Measurements from ENCODE around the gene DCAF17. TPM values are rescaled to one million over a fixed set of nuclear protein-coding genes. Genes with fewer than 3 reads are reported as not detected.
A peak's percentile ranks its signal among the peaks of the same experiment; 100 is the strongest.
"Not testable (repeated sequence)": the region's sequence is repeated elsewhere in the genome, so short reads cannot be mapped to it uniquely, and the experiment has no call there.

The DCAF17 gene
- polyA plus RNA-seq, 2 of the 4 experiments (the other 2 are of a cell fraction), result 11.5 to 26.9 TPM

- FAIRE-seq (no peak), ATAC-seq (no peak), DNase-seq (ENCODE audit: low read depth in 1 of 2, low spot score in 1 of 2) (peak in 1 of 2 experiments; percentile 39)
- Histone ChIP-seq H3K9me3 (no peaks in the 10 kb centered on the region), H3K4me2 (peak overlapping the region; percentile 90), H3K27ac (peak overlapping the region; percentile 79 to 94; a peak in 5 of 6 replicates), H3K4me3 (peak overlapping the region; percentile 79), H3K4me1 (peaks cover 17% of the 10 kb centered on the region)
- no peak for TF ChIP-seq MYC (IDR thresholded peaks at IDR 0.05; ENCODE audit: borderline replicate concordance, low read length)
- TF ChIP-seq RARB (CRISPR knock-in tag; IDR thresholded peaks at IDR 0.05), result no peak
- peak in 1 of 2 experiments; percentile 82; a peak in 2 of 4 replicates for TF ChIP-seq CEBPB (IDR thresholded peaks at IDR 0.05)
- TF ChIP-seq, protein P1, sequence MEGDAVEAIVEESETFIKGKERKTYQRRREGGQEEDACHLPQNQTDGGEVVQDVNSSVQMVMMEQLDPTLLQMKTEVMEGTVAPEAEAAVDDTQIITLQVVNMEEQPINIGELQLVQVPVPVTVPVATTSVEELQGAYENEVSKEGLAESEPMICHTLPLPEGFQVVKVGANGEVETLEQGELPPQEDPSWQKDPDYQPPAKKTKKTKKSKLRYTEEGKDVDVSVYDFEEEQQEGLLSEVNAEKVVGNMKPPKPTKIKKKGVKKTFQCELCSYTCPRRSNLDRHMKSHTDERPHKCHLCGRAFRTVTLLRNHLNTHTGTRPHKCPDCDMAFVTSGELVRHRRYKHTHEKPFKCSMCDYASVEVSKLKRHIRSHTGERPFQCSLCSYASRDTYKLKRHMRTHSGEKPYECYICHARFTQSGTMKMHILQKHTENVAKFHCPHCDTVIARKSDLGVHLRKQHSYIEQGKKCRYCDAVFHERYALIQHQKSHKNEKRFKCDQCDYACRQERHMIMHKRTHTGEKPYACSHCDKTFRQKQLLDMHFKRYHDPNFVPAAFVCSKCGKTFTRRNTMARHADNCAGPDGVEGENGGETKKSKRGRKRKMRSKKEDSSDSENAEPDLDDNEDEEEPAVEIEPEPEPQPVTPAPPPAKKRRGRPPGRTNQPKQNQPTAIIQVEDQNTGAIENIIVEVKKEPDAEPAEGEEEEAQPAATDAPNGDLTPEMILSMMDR (IDR thresholded peaks at IDR 0.05), result no peak
- no peak for TF ChIP-seq KDM5A (IDR thresholded peaks at IDR 0.05)
- WGBS (ENCODE audit: missing lambda C conversion rate), result 50% methylated on average over 6 of the region's 6 CpGs
- ChIA-PET CTCF (interaction anchor here (1.8 kb wide), 1 partner anchor 180 kb away, joined by 4 read pairs; no protein-coding TSS in a partner anchor), POLR2A (no interaction called here)
Observed at GRCh38 chr2:171524018-171524401, 90.0 kb downstream of the DCAF17 start.

- Histone ChIP-seq H3K4me3 (no peak overlapping the region), H3K4me2 (no peak overlapping the region), H3K9me3 (0 out of 3 replicates have a peak, but pooled peaks cover 6% of the 10 kb centered on the region), H3K4me1 (peaks cover 11% of the 10 kb centered on the region; the same call in 2 of the 3 replicates), H3K27ac (no peak overlapping the region)
- TF ChIP-seq, protein P1 (IDR thresholded peaks at IDR 0.05), result peak; percentile 26; the same call in 1 of the 3 replicates
- TF ChIP-seq, protein P2, sequence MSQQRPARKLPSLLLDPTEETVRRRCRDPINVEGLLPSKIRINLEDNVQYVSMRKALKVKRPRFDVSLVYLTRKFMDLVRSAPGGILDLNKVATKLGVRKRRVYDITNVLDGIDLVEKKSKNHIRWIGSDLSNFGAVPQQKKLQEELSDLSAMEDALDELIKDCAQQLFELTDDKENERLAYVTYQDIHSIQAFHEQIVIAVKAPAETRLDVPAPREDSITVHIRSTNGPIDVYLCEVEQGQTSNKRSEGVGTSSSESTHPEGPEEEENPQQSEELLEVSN (IDR thresholded peaks at IDR 0.05; ENCODE audit: borderline replicate concordance, low read depth), result no peak
- ChIA-PET CTCF (interaction anchor here (1.2 to 3.4 kb wide), 2 partner anchors 12 to 114 kb away, joined by 3 to 18 read pairs; no protein-coding TSS in a partner anchor), POLR2A (no interaction called here)
- ATAC-seq (peak; percentile 54 to 73; a peak in 4 of 6 replicates), FAIRE-seq (no peak), DNase-seq (ENCODE audit: low read depth in 1 of 2, low spot score in 1 of 2) (peak; percentile 8 to 25)
- WGBS (ENCODE audit: missing lambda C conversion rate), result 8% methylated on average over 1 of the region's 1 CpG
Observed at GRCh38 chr2:171529914-171530313, 95.9 kb downstream of the DCAF17 start.

DNA sequence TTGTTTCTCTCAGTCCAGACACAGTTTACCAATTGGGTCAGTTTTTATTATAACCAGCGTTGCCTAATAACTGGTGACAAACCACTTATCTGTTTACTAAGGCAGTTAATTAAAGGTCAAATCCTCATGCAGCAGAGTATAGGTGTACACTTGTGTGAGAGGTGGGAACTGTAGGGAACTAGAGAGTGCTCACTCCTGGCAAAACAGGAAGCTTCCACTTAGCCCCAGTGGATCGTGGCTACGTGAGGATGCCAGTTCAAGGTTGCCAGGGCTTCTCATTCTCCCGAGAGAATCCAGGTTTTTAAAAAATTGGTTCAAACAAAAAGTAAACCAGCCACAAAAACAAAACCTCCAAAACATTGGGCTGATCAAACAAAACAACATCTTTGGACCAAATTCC lies 96.4 kb downstream of the DCAF17 start:
- H3K4me2 ChIP-seq, result no peak overlapping the region
- no peak for TF ChIP-seq ZNF302 (CRISPR knock-in tag; IDR thresholded peaks at IDR 0.05)
- TF ChIP-seq MAZ (IDR thresholded peaks at IDR 0.05; ENCODE audit: borderline replicate concordance, low read depth, low read length), result no peak
- no peak for TF ChIP-seq EP300 (IDR thresholded peaks at IDR 0.05)
- TF ChIP-seq PHF8 (IDR thresholded peaks at IDR 0.05; ENCODE audit: borderline replicate concordance, low read depth), result no peak
- TF ChIP-seq NR3C1 (IDR thresholded peaks at IDR 0.05), result no peak
- no peak for TF ChIP-seq FOSB (CRISPR knock-in tag; IDR thresholded peaks at IDR 0.05)
- TF ChIP-seq SREBF2 (IDR thresholded peaks at IDR 0.05), result no peak
- TF ChIP-seq ZC3H11A (IDR thresholded peaks at IDR 0.05), result no peak
- no peak for TF ChIP-seq CEBPB (IDR thresholded peaks at IDR 0.05)
- TF ChIP-seq KDM5A (IDR thresholded peaks at IDR 0.05), result no peak
- POLR2A ChIA-PET, result interaction anchor here (0.7 kb wide), 1 partner anchor 237 kb away, joined by 3 read pairs; no protein-coding TSS in a partner anchor
- no peak for FAIRE-seq
- WGBS (ENCODE audit: missing lambda C conversion rate), result 89% methylated on average over 4 of the region's 4 CpGs
- CTCF ChIA-PET, result interaction anchor here (1.2 to 3.4 kb wide), 3 partner anchors 11 to 114 kb away, joined by 3 to 18 read pairs (median 4); no protein-coding TSS in a partner anchor
- ATAC-seq, result peak in 1 of 2 experiments; percentile 42; a peak in 2 of 6 replicates
- 0 out of 3 replicates have a peak, but pooled peaks cover 6% of the 10 kb centered on the region for H3K9me3 ChIP-seq
- DNase-seq (ENCODE audit: low read depth in 1 of 2, low spot score in 1 of 2), result no peak
- H3K27ac ChIP-seq, result no peak overlapping the region
- no peak overlapping the region for H3K4me3 ChIP-seq
- H3K4me1 ChIP-seq, result peaks cover 11% of the 10 kb centered on the region; the same call in 2 of the 3 replicates

DNA sequence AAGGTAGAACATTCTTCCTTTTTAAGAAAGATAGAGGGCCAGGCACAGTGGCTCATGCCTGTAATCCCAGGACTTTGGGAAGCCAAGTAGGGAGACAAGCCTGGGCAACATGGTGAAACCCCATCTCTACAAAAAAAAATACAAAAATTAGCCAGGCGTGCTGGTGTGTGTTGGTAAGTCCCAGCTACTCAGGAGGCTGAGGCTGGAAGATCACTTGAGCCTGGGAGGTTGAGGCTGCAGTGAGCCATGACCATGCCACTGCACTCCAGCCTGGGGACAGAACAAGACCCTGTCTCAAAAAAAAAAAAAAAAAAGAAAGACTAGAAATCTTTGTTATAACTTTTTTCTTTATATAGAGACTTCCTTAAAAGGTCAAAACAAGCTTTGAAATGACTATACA lies 96.8 kb downstream of the DCAF17 start:
- H3K4me1 ChIP-seq, result peaks cover 11% of the 10 kb centered on the region; the same call in 2 of the 3 replicates
- ChIA-PET CTCF (interaction anchor here (1.2 to 3.4 kb wide), 3 partner anchors 11 to 115 kb away, joined by 3 to 18 read pairs (median 4); no protein-coding TSS in a partner anchor), POLR2A (interaction anchor here (0.7 to 2.0 kb wide), 4 partner anchors 8 to 237 kb away, joined by 3 to 7 read pairs (median 3); partner anchors contain the start of genes CYBRD1, DCAF17 and METTL8)
- WGBS (ENCODE audit: missing lambda C conversion rate), result 84% methylated on average over 1 of the region's 1 CpG
- not testable (repeated sequence) for H3K27ac ChIP-seq; DNase-seq (ENCODE audit: low read depth in 1 of 2, low spot score in 1 of 2); ATAC-seq; FAIRE-seq; H3K9me3 ChIP-seq; H3K4me3 ChIP-seq
- peak overlapping the region; percentile 16; the same call in 2 of the 3 replicates for H3K4me2 ChIP-seq

All from A549 (cell line).